ENCODE measurements around the gene MYO1F.

Gene MYO1F

DNA sequence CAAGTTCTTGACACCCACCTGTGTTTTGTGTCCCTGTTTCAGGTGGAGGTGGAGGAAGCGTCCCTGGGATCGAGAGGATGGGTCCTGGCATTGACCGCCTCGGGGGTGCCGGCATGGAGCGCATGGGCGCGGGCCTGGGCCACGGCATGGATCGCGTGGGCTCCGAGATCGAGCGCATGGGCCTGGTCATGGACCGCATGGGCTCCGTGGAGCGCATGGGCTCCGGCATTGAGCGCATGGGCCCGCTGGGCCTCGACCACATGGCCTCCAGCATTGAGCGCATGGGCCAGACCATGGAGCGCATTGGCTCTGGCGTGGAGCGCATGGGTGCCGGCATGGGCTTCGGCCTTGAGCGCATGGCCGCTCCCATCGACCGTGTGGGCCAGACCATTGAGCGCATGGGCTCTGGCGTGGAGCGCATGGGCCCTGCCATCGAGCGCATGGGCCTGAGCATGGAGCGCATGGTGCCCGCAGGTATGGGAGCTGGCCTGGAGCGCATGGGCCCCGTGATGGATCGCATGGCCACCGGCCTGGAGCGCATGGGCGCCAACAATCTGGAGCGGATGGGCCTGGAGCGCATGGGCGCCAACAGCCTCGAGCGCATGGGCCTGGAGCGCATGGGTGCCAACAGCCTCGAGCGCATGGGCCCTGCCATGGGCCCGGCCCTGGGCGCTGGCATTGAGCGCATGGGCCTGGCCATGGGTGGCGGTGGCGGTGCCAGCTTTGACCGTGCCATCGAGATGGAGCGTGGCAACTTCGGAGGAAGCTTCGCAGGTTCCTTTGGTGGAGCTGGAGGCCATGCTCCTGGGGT is 91.5 kb downstream of the MYO1F start:
- Histone ChIP-seq H3K27ac (ENCODE audit: low read length) (no peak overlapping the region), H3K27me3 (ENCODE audit: control insufficient read depth, insufficient read depth, low read length) (no peaks in the 10 kb centered on the region), H3K9me3 (ENCODE audit: control insufficient read depth, low read depth, low read length) (no peaks in the 10 kb centered on the region), H3K9ac (ENCODE audit: low read length) (no peak overlapping the region), H3K36me3 (ENCODE audit: control insufficient read depth, low read depth, low read length) (peaks cover 78% of the 10 kb centered on the region), H3K4me1 (ENCODE audit: control insufficient read depth, low read depth, low read length) (no peaks in the 10 kb centered on the region), H3K4me3 (ENCODE audit: low read length) (no peak overlapping the region)

GRCh38 chr19:8484331-8484894 is 92.8 kb downstream of the MYO1F start:
- no peaks in the 10 kb centered on the region for H3K4me1 ChIP-seq (ENCODE audit: control insufficient read depth, low read depth, low read length)

GRCh38 chr19:8483165-8483564 is 94.1 kb downstream of the MYO1F start:
- Histone ChIP-seq H3K4me1 (ENCODE audit: control insufficient read depth, low read depth, low read length) (no peaks in the 10 kb centered on the region), H3K9ac (ENCODE audit: low read length) (no peak overlapping the region), H3K4me3 (ENCODE audit: low read length) (no peak overlapping the region), H3K9me3 (ENCODE audit: control insufficient read depth, low read depth, low read length) (no peaks in the 10 kb centered on the region), H3K27me3 (ENCODE audit: control insufficient read depth, insufficient read depth, low read length) (no peaks in the 10 kb centered on the region), H3K27ac (ENCODE audit: low read length) (no peak overlapping the region), H3K36me3 (ENCODE audit: control insufficient read depth, low read depth, low read length) (peaks cover 81% of the 10 kb centered on the region)

More at GRCh38 chr19:8484331-8484894, 92.8 kb downstream of the MYO1F start:
- H3K4me3 ChIP-seq (ENCODE audit: low read length) = no peak overlapping the region
- H3K9ac ChIP-seq (ENCODE audit: low read length) = no peak overlapping the region
- H3K27ac ChIP-seq (ENCODE audit: low read length) = no peak overlapping the region
- no peaks in the 10 kb centered on the region for H3K9me3 ChIP-seq (ENCODE audit: control insufficient read depth, low read depth, low read length)
- H3K27me3 ChIP-seq (ENCODE audit: control insufficient read depth, insufficient read depth, low read length) = no peaks in the 10 kb centered on the region
- H3K36me3 ChIP-seq (ENCODE audit: control insufficient read depth, low read depth, low read length) = peaks cover 80% of the 10 kb centered on the region

DNA sequence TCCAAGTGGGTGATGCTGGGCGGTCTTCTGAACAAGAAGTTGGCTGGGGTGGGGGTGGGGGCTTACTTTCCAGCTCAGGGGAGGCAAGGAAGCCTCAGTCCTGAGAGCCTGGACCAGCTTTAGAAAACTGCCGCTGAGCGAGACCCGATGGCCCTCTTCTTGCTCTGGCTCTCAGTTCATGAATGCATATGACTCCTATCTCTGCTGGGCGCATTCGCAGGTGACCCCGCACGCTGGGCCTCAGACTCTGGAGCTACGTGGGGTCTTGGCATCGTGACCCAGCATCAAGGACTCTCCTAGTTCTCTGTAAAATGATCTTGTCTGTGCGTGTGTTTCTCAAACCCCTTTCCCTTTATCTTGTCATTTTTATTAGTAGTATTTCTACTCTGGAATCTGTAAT is 94.5 kb downstream of the MYO1F start:
- Histone ChIP-seq H3K36me3 (ENCODE audit: control insufficient read depth, low read depth, low read length) (peaks cover 81% of the 10 kb centered on the region), H3K9ac (ENCODE audit: low read length) (no peak overlapping the region), H3K4me3 (ENCODE audit: low read length) (no peak overlapping the region), H3K4me1 (ENCODE audit: control insufficient read depth, low read depth, low read length) (no peaks in the 10 kb centered on the region), H3K27me3 (ENCODE audit: control insufficient read depth, insufficient read depth, low read length) (no peaks in the 10 kb centered on the region), H3K9me3 (ENCODE audit: control insufficient read depth, low read depth, low read length) (no peaks in the 10 kb centered on the region), H3K27ac (ENCODE audit: low read length) (no peak overlapping the region)

GRCh38 chr19:8481616-8482015 is 95.6 kb downstream of the MYO1F start:
- H3K9ac ChIP-seq (ENCODE audit: low read length) = no peak overlapping the region
- H3K27ac ChIP-seq (ENCODE audit: low read length) = no peak overlapping the region
- peaks cover 80% of the 10 kb centered on the region for H3K36me3 ChIP-seq (ENCODE audit: control insufficient read depth, low read depth, low read length)
- H3K9me3 ChIP-seq (ENCODE audit: control insufficient read depth, low read depth, low read length) = no peaks in the 10 kb centered on the region
- no peak overlapping the region for H3K4me3 ChIP-seq (ENCODE audit: low read length)
- H3K27me3 ChIP-seq (ENCODE audit: control insufficient read depth, insufficient read depth, low read length) = no peaks in the 10 kb centered on the region
- no peaks in the 10 kb centered on the region for H3K4me1 ChIP-seq (ENCODE audit: control insufficient read depth, low read depth, low read length)

- Histone ChIP-seq H3K27me3 (ENCODE audit: control insufficient read depth, insufficient read depth, low read length) (no peaks in the 10 kb centered on the region), H3K27ac (ENCODE audit: low read length) (no peak overlapping the region), H3K4me3 (ENCODE audit: low read length) (no peak overlapping the region), H3K4me1 (ENCODE audit: control insufficient read depth, low read depth, low read length) (no peaks in the 10 kb centered on the region), H3K36me3 (ENCODE audit: control insufficient read depth, low read depth, low read length) (peaks cover 79% of the 10 kb centered on the region), H3K9me3 (ENCODE audit: control insufficient read depth, low read depth, low read length) (no peaks in the 10 kb centered on the region), H3K9ac (ENCODE audit: low read length) (no peak overlapping the region)
These were observed 96.0 kb downstream of the MYO1F start for GRCh38 chr19:8481201-8481600.

DNA sequence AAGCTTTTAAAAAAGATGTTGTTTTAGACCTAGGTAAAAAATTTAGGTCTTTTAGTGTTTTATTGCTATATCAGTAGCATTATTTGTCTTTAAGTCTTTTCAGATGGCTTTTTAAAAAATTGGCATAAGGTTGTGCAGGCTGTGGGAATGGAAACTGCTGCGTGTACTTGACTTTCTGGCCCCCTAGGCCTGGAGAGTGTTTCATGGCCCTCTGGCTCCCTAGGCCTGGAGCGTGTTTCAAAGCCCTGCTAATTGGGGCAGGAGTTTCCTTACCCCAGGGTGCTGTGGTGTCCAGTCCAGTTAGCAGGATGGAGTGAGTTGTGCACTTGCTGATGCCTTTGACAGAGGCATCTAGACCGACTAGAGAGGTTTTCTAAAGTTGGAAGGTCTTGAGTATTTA is 98.6 kb downstream of the MYO1F start:
- H3K9ac ChIP-seq (ENCODE audit: low read length) = no peak overlapping the region
- no peaks in the 10 kb centered on the region for H3K27me3 ChIP-seq (ENCODE audit: control insufficient read depth, insufficient read depth, low read length)
- no peak overlapping the region for H3K27ac ChIP-seq (ENCODE audit: low read length)
- no peak overlapping the region for H3K4me3 ChIP-seq (ENCODE audit: low read length)
- no peaks in the 10 kb centered on the region for H3K4me1 ChIP-seq (ENCODE audit: control insufficient read depth, low read depth, low read length)
- peaks cover 81% of the 10 kb centered on the region for H3K36me3 ChIP-seq (ENCODE audit: control insufficient read depth, low read depth, low read length)
- H3K9me3 ChIP-seq (ENCODE audit: control insufficient read depth, low read depth, low read length) = no peaks in the 10 kb centered on the region

DNA sequence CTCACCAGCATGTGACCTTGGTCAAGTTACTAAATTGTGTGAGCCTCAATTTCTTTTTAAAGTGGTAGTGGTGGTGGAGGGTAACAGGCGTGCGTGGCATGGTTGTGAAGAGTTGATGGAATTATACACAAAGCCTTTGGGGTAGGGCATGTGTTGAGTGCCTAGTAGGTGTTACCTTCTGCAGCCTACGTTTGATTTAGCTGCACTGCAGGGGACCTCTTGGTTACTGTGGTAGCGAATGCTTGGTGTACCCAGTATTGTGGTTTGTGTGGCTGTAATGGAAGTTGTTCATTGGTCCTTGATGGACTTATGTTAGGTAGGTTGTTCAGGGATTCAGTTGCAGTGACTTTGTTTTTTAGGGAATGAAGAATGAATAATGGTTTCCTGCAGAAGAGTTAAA is 99.4 kb downstream of the MYO1F start:
- Histone ChIP-seq H3K9ac (ENCODE audit: low read length) (no peak overlapping the region), H3K36me3 (ENCODE audit: control insufficient read depth, low read depth, low read length) (peaks cover 78% of the 10 kb centered on the region), H3K4me3 (ENCODE audit: low read length) (no peak overlapping the region)

GRCh38 chr19:8476524-8476923 is 100.7 kb downstream of the MYO1F start:
- Histone ChIP-seq H3K36me3 (ENCODE audit: control insufficient read depth, low read depth, low read length) (peaks cover 80% of the 10 kb centered on the region), H3K9me3 (ENCODE audit: control insufficient read depth, low read depth, low read length) (no peaks in the 10 kb centered on the region), H3K9ac (ENCODE audit: low read length) (no peak overlapping the region), H3K4me3 (ENCODE audit: low read length) (no peak overlapping the region), H3K27ac (ENCODE audit: low read length) (no peak overlapping the region), H3K27me3 (ENCODE audit: control insufficient read depth, insufficient read depth, low read length) (no peaks in the 10 kb centered on the region), H3K4me1 (ENCODE audit: control insufficient read depth, low read depth, low read length) (no peaks in the 10 kb centered on the region)

More for the DNA sequence above, 99.4 kb downstream of the MYO1F start:
- Histone ChIP-seq H3K27me3 (ENCODE audit: control insufficient read depth, insufficient read depth, low read length) (no peaks in the 10 kb centered on the region), H3K4me1 (ENCODE audit: control insufficient read depth, low read depth, low read length) (no peaks in the 10 kb centered on the region), H3K9me3 (ENCODE audit: control insufficient read depth, low read depth, low read length) (no peaks in the 10 kb centered on the region), H3K27ac (ENCODE audit: low read length) (no peak overlapping the region)

- Histone ChIP-seq H3K27me3 (ENCODE audit: control insufficient read depth, insufficient read depth, low read length) (no peaks in the 10 kb centered on the region), H3K9me3 (ENCODE audit: control insufficient read depth, low read depth, low read length) (no peaks in the 10 kb centered on the region), H3K4me1 (ENCODE audit: control insufficient read depth, low read depth, low read length) (no peaks in the 10 kb centered on the region), H3K4me3 (ENCODE audit: low read length) (no peak overlapping the region), H3K36me3 (ENCODE audit: control insufficient read depth, low read depth, low read length) (peaks cover 86% of the 10 kb centered on the region), H3K27ac (ENCODE audit: low read length) (no peak overlapping the region), H3K9ac (ENCODE audit: low read length) (no peak overlapping the region)
These were observed 102.2 kb downstream of the MYO1F start for GRCh38 chr19:8475005-8475404.

- no peaks in the 10 kb centered on the region for H3K9me3 ChIP-seq (ENCODE audit: control insufficient read depth, low read depth, low read length)
- H3K36me3 ChIP-seq (ENCODE audit: control insufficient read depth, low read depth, low read length) = peaks cover 93% of the 10 kb centered on the region
- no peaks in the 10 kb centered on the region for H3K4me1 ChIP-seq (ENCODE audit: control insufficient read depth, low read depth, low read length)
- no peak overlapping the region for H3K27ac ChIP-seq (ENCODE audit: low read length)
- no peak overlapping the region for H3K9ac ChIP-seq (ENCODE audit: low read length)
- H3K27me3 ChIP-seq (ENCODE audit: control insufficient read depth, insufficient read depth, low read length) = no peaks in the 10 kb centered on the region
- H3K4me3 ChIP-seq (ENCODE audit: low read length) = no peak overlapping the region
These were observed 103.4 kb downstream of the MYO1F start for GRCh38 chr19:8473648-8474476.
